ENCODE measurements around the gene AP3B1. TPM values are rescaled to one million over a fixed set of nuclear protein-coding genes. Genes with fewer than 3 reads are reported as not detected.

AP3B1 gene
- total and polyA plus RNA-seq, 2 of the 8 experiments (the other 6 are each of a cell fraction or from before 2014, with no cell fraction given), result 45.8 to 48.3 TPM

DNA sequence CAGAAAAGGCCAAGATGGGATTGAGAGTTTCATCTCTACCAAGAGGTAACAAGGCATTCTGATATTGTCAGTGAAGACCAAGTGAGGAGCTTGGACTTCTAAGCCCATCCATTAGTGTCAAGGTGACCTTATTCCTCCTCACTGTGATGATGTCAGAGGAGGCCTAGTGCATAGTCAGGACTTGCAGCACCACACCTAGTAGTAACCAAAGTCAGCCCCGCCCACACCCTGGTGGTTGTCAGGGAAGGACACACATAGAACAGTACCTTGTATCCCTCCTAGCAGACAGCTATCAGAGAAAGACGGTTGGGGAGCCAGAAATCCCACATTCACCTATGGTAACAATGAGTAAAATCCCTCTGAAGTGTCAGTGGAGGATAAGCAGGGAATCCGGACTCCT lies 111.7 kb downstream of the AP3B1 start:
- no peak overlapping the region for H3K18ac ChIP-seq (ENCODE audit: extremely low read depth, low read length)
- H3K4me3 ChIP-seq (ENCODE audit: extremely low read depth in 1 of 4, insufficient read depth in 2 of 4, low read depth in 3 of 4, low read length in 4 of 4), result no peak overlapping the region
- H2BK5ac ChIP-seq (ENCODE audit: low read depth, low read length), result no peak overlapping the region
- ChIA-PET POLR2A (ENCODE audit: partially characterized antibody) (no interaction called here), CTCF (ENCODE audit: partially characterized antibody) (interaction anchor here (1.3 kb wide), 1 partner anchor 13 kb away, joined by 4 read pairs; no protein-coding TSS in a partner anchor)
- H4K8ac ChIP-seq (ENCODE audit: extremely low read depth, insufficient read depth, low read length), result no peak overlapping the region
- H4K20me1 ChIP-seq (replicated peaks in 1 of 2; ENCODE audit: control insufficient read depth in 1 of 2, insufficient read depth in 2 of 2, low read length in 2 of 2), result peaks cover 0 to 2% of the 10 kb centered on the region in 2 experiments
- H2BK20ac ChIP-seq (ENCODE audit: low read length), result no peak overlapping the region
- no peak overlapping the region for H2AK5ac ChIP-seq (ENCODE audit: low read depth, low read length)
- WGBS, 2 experiments (ENCODE audit: extremely low coverage in 1 of 2, insufficient coverage in 1 of 2, insufficient read length in 1 of 2, insufficient replicate concordance in 2 of 2, low coverage in 1 of 2, low lambda C conversion rate in 2 of 2, missing lambda C conversion rate in 1 of 2), result 88% methylated on average over 3 of the region's 3 CpGs; no CpG with 5 or more reads in 1 of the 2 experiments
- no peaks in the 10 kb centered on the region for H3K79me2 ChIP-seq (ENCODE audit: control insufficient read depth in 1 of 2, insufficient read depth in 2 of 2, low read length in 2 of 2)
- H3K4me2 ChIP-seq (ENCODE audit: insufficient read depth in 1 of 2, low read depth in 2 of 2, low read length in 2 of 2), result no peak overlapping the region
- H3K23ac ChIP-seq (ENCODE audit: insufficient read length), result no peak overlapping the region
- FAIRE-seq, result no peak
- H3K23me2 ChIP-seq (ENCODE audit: low read depth, low read length), result no peaks in the 10 kb centered on the region
- no peaks in the 10 kb centered on the region for H3K4me1 ChIP-seq (replicated peaks in 1 of 4; ENCODE audit: control insufficient read depth in 3 of 4, insufficient read depth in 4 of 4, low read length in 3 of 4)
- no peak overlapping the region for H3K9ac ChIP-seq (replicated peaks in 1 of 4; ENCODE audit: extremely low read depth in 1 of 4, low read depth in 3 of 4, low read length in 3 of 4)
- H2BK12ac ChIP-seq (ENCODE audit: low read depth, low read length), result no peak overlapping the region
- no peak overlapping the region for H2AFZ ChIP-seq (ENCODE audit: low read length)
- H4K91ac ChIP-seq (replicated peaks; ENCODE audit: insufficient read length, low read length), result no peak overlapping the region
- H3K27ac ChIP-seq (ENCODE audit: low read depth, low read length), result no peak overlapping the region
- no peak overlapping the region for H3K56ac ChIP-seq (replicated peaks; ENCODE audit: insufficient read length, low read depth, low read length)
- no peak for DNase-seq (ENCODE audit: low read depth in 1 of 2, low spot score in 2 of 2)
- no peaks in the 10 kb centered on the region; a peak in 1 of 8 replicates for H3K36me3 ChIP-seq (ENCODE audit: control insufficient read depth in 2 of 4, insufficient read depth in 4 of 4, low read length in 3 of 4)
- no peak overlapping the region for H3K4ac ChIP-seq (replicated peaks; ENCODE audit: insufficient read length, low read depth, low read length)
- H2BK15ac ChIP-seq (ENCODE audit: low read length), result no peak overlapping the region
- H2BK120ac ChIP-seq (replicated peaks; ENCODE audit: low read depth, low read length), result no peak overlapping the region
- no peaks in the 10 kb centered on the region for H3K79me1 ChIP-seq (ENCODE audit: low read depth, low read length)
- no peaks in the 10 kb centered on the region for H3K9me3 ChIP-seq (ENCODE audit: insufficient read depth in 2 of 2, low read depth in 1 of 2, low read length in 1 of 2)
- no peaks in the 10 kb centered on the region for H3K27me3 ChIP-seq (replicated peaks in 1 of 4; ENCODE audit: control insufficient read depth in 3 of 4, extremely low read depth in 1 of 4, insufficient read depth in 3 of 4, low read length in 3 of 4)
- H4K5ac ChIP-seq (ENCODE audit: insufficient read length, low read depth, low read length), result no peak overlapping the region
- no peak overlapping the region for H3K14ac ChIP-seq (ENCODE audit: insufficient read length)
- no peak for TF ChIP-seq TAF1 (IDR thresholded peaks at IDR 0.05; ENCODE audit: low read depth, low read length)
- TF ChIP-seq SP4 (IDR thresholded peaks at IDR 0.05; ENCODE audit: low read length), result no peak
- TF ChIP-seq CTBP2 (IDR thresholded peaks at IDR 0.05; ENCODE audit: borderline replicate concordance, insufficient read depth, insufficient read length, low read length), result no peak
- TF ChIP-seq CHD2 (IDR thresholded peaks at IDR 0.05; ENCODE audit: low read length), result no peak
- TF ChIP-seq, protein P1, sequence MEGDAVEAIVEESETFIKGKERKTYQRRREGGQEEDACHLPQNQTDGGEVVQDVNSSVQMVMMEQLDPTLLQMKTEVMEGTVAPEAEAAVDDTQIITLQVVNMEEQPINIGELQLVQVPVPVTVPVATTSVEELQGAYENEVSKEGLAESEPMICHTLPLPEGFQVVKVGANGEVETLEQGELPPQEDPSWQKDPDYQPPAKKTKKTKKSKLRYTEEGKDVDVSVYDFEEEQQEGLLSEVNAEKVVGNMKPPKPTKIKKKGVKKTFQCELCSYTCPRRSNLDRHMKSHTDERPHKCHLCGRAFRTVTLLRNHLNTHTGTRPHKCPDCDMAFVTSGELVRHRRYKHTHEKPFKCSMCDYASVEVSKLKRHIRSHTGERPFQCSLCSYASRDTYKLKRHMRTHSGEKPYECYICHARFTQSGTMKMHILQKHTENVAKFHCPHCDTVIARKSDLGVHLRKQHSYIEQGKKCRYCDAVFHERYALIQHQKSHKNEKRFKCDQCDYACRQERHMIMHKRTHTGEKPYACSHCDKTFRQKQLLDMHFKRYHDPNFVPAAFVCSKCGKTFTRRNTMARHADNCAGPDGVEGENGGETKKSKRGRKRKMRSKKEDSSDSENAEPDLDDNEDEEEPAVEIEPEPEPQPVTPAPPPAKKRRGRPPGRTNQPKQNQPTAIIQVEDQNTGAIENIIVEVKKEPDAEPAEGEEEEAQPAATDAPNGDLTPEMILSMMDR (IDR thresholded peaks at IDR 0.05; ENCODE audit: control extremely low read depth in 1 of 3, insufficient read depth in 1 of 3, low read depth in 1 of 3, low read length in 3 of 3), result no peak
- TF ChIP-seq SIRT6 (IDR thresholded peaks at IDR 0.05; ENCODE audit: low read length), result no peak
- no peak for TF ChIP-seq SP1 (IDR thresholded peaks at IDR 0.05; ENCODE audit: low read depth, low read length)
- no peak for TF ChIP-seq HDAC6 (IDR thresholded peaks at IDR 0.05; ENCODE audit: low read depth, low read length)
- TF ChIP-seq YY1 (IDR thresholded peaks at IDR 0.05; ENCODE audit: low read depth, low read length), result no peak
- TF ChIP-seq SUZ12 (IDR thresholded peaks at IDR 0.05; ENCODE audit: low read length), result no peak
- TF ChIP-seq POLR2AphosphoS5 (IDR thresholded peaks at IDR 0.05; ENCODE audit: low read depth, low read length), result no peak
- no peak for TF ChIP-seq CREB1 (IDR thresholded peaks at IDR 0.05)
- no peak for TF ChIP-seq CEBPB (IDR thresholded peaks at IDR 0.05; ENCODE audit: low read depth, low read length)
- TF ChIP-seq EGR1 (IDR thresholded peaks at IDR 0.05; ENCODE audit: borderline replicate concordance, low read depth, low read length), result no peak

Data from H1 (cell line).